T47D (cell line): ENCODE data around the gene CHST8.

Experiments
- DNase-seq, 2 experiments: peaks; one replicate each; pipeline versions ENCODE4 v3.0.0 to v3.0.0-alpha.2; 2011 to 2012; ENCODE audit warnings: low read depth in 1 of 2, low spot score in 1 of 2
- JUND ChIP-seq: IDR thresholded peaks from 2 replicates; pipeline ENCODE4 v1.6.1; 2012; ENCODE audit warnings: low read depth
- in situ Hi-C: cut with HindIII; loops from 2 replicates; pipeline ENCODE4 v1.10.0; 2016; ENCODE audit warnings: low sequenced_read_pairs, low pct_unique_long_range_greater_than_20kb

The CHST8 gene

GRCh38 chr19:33724721-33725060 lies 102.9 kb downstream of the CHST8 start:
- no peak for TF ChIP-seq JUND
- in situ Hi-C loops = no loop called here
- DNase-seq = no peak

- in situ Hi-C loops = no loop called here
- no peak for TF ChIP-seq JUND
- no peak for DNase-seq
These were observed 103.8 kb downstream of the CHST8 start for GRCh38 chr19:33725567-33725966.

- in situ Hi-C loops = no loop called here
- TF ChIP-seq JUND = no peak
- no peak for DNase-seq
These were observed 105.0 kb downstream of the CHST8 start for GRCh38 chr19:33726756-33727155.

- in situ Hi-C loops = no loop called here
- DNase-seq = peak in 1 of 2 experiments; percentile 7
- no peak for TF ChIP-seq JUND
These were observed 105.7 kb downstream of the CHST8 start for GRCh38 chr19:33727331-33727998.

GRCh38 chr19:33728141-33728540 lies 106.4 kb downstream of the CHST8 start:
- in situ Hi-C loops = no loop called here
- no peak for DNase-seq
- no peak for TF ChIP-seq JUND

GRCh38 chr19:33730858-33731607 lies 109.3 kb downstream of the CHST8 start:
- in situ Hi-C loops = no loop called here
- DNase-seq = no peak
- no peak for TF ChIP-seq JUND

GRCh38 chr19:33731881-33732280 lies 110.1 kb downstream of the CHST8 start:
- no peak for TF ChIP-seq JUND
- DNase-seq = no peak
- in situ Hi-C loops = no loop called here

- in situ Hi-C loops = no loop called here
- no peak for TF ChIP-seq JUND
- DNase-seq = no peak
These were observed 113.2 kb downstream of the CHST8 start for GRCh38 chr19:33734913-33735312.

- in situ Hi-C loops = no loop called here
- TF ChIP-seq JUND = no peak
- DNase-seq = no peak
These were observed 114.4 kb downstream of the CHST8 start for GRCh38 chr19:33736158-33736557.

- no peak for TF ChIP-seq JUND
- no peak for DNase-seq
- in situ Hi-C loops = no loop called here
These were observed 115.0 kb downstream of the CHST8 start for GRCh38 chr19:33736787-33737186.

- in situ Hi-C loops = no loop called here
- DNase-seq = no peak
- no peak for TF ChIP-seq JUND
These were observed 116.1 kb downstream of the CHST8 start for GRCh38 chr19:33737681-33738371.

GRCh38 chr19:33740811-33741396 lies 119.2 kb downstream of the CHST8 start:
- TF ChIP-seq JUND = no peak
- in situ Hi-C loops = no loop called here
- DNase-seq = peak; percentile 41 to 73

GRCh38 chr19:33745297-33745696 lies 123.5 kb downstream of the CHST8 start:
- TF ChIP-seq JUND = no peak
- DNase-seq = no peak
- in situ Hi-C loops = no loop called here
